ENCODE measurements around the gene HOXB6. TPM values are rescaled to one million over a fixed set of nuclear protein-coding genes. Genes with fewer than 3 reads are reported as not detected.

HOXB6 gene
- total RNA-seq, 5 donors from 2014 or later (not counting 1 experiment from before 2014, with no cell fraction given) = 0.16 to 0.33 TPM; not detected in 3

GRCh38 chr17:48605991-48606891, 1.5 kb upstream of the HOXB6 start:
- Histone ChIP-seq H3K27me3 (replicated peaks in 1 of 2; ENCODE audit: control insufficient read depth in 2 of 2, extremely low read depth in 1 of 2, insufficient read depth in 2 of 2, low read length in 1 of 2) (peaks cover 24 to 91% of the 10 kb centered on the region in 2 experiments), H3K36me3 (ENCODE audit: control insufficient read depth in 2 of 2, extremely low read depth in 1 of 2, insufficient read depth in 1 of 2, low read length in 1 of 2) (no peaks in the 10 kb centered on the region), H3K9me3 (no peaks in the 10 kb centered on the region), H3K4me1 (ENCODE audit: control insufficient read depth in 1 of 2, extremely low read depth in 1 of 2, insufficient read depth in 2 of 2, low read length in 2 of 2) (peaks cover 7 to 53% of the 10 kb centered on the region in 2 experiments), H3K27ac (ENCODE audit: low read length) (no peak overlapping the region), H3K4me3 (ENCODE audit: control insufficient read depth in 1 of 2, extremely low read depth in 1 of 2, low read length in 1 of 2) (no peak overlapping the region)
- no peak for ATAC-seq (replicated peaks in 1 of 4)
- WGBS (ENCODE audit: insufficient coverage) = 89% methylated on average over 19 of the region's 41 CpGs
- Mint-ChIP-seq H3K27ac (no peak overlapping the region), H3K4me3 (no peak overlapping the region), H3K36me3 (no peaks in the 10 kb centered on the region), H3K9me3 (no peaks in the 10 kb centered on the region), H3K4me1 (peaks cover 10 to 28% (median 18%) of the 10 kb centered on the region in 3 donors), H3K27me3 (peaks cover 69 to 86% of the 10 kb centered on the region in 2 donors)
- ChIA-PET CTCF (interaction anchor here (0.5 to 1.1 kb wide), 3 partner anchors 13 to 347 kb away, joined by 3 to 4 read pairs (median 3); partner anchors contain the start of gene HOXB5 (in 1 of the 2)), POLR2A (no interaction called here)
- DNase-seq = no peak

- no peak overlapping the region for H3K4me3 Mint-ChIP-seq
- ChIA-PET CTCF (interaction anchor here in 1 of 2 donors (0.8 to 1.2 kb wide), 2 partner anchors 9 to 12 kb away, joined by 3 to 13 read pairs; no protein-coding TSS in a partner anchor), POLR2A (no interaction called here)
- Histone ChIP-seq H3K4me1 (ENCODE audit: control insufficient read depth in 1 of 2, extremely low read depth in 1 of 2, insufficient read depth in 2 of 2, low read length in 2 of 2) (peaks cover 4 to 46% of the 10 kb centered on the region in 2 experiments), H3K27me3 (replicated peaks in 1 of 2; ENCODE audit: control insufficient read depth in 2 of 2, extremely low read depth in 1 of 2, insufficient read depth in 2 of 2, low read length in 1 of 2) (peaks cover 24 to 88% of the 10 kb centered on the region in 2 experiments), H3K27ac (ENCODE audit: low read length) (no peak overlapping the region), H3K9me3 (no peaks in the 10 kb centered on the region), H3K4me3 (ENCODE audit: control insufficient read depth in 1 of 2, extremely low read depth in 1 of 2, low read length in 1 of 2) (no peak overlapping the region), H3K36me3 (ENCODE audit: control insufficient read depth in 2 of 2, extremely low read depth in 1 of 2, insufficient read depth in 1 of 2, low read length in 1 of 2) (no peaks in the 10 kb centered on the region)
- peaks cover 4 to 21% (median 12%) of the 10 kb centered on the region in 3 donors for H3K4me1 Mint-ChIP-seq
- ATAC-seq (replicated peaks in 1 of 4) = no peak
- DNase-seq = no peak
- WGBS (ENCODE audit: insufficient coverage) = 81% methylated on average over 4 of the region's 10 CpGs
- no peaks in the 10 kb centered on the region for H3K36me3 Mint-ChIP-seq
- H3K27ac Mint-ChIP-seq = no peak overlapping the region
- H3K9me3 Mint-ChIP-seq = no peaks in the 10 kb centered on the region
- H3K27me3 Mint-ChIP-seq = peaks cover 71 to 88% of the 10 kb centered on the region in 2 donors
Measured at GRCh38 chr17:48605409-48605919, 678 bp upstream of the HOXB6 start.

GRCh38 chr17:48603959-48604769, 622 bp downstream of the HOXB6 start:
- Histone ChIP-seq H3K4me3 (ENCODE audit: control insufficient read depth in 1 of 2, extremely low read depth in 1 of 2, low read length in 1 of 2) (no peak overlapping the region), H3K27ac (ENCODE audit: low read length) (no peak overlapping the region), H3K9me3 (no peaks in the 10 kb centered on the region), H3K4me1 (ENCODE audit: control insufficient read depth in 1 of 2, extremely low read depth in 1 of 2, insufficient read depth in 2 of 2, low read length in 2 of 2) (peaks cover 4 to 36% of the 10 kb centered on the region in 2 experiments), H3K36me3 (ENCODE audit: control insufficient read depth in 2 of 2, extremely low read depth in 1 of 2, insufficient read depth in 1 of 2, low read length in 1 of 2) (no peaks in the 10 kb centered on the region), H3K27me3 (replicated peaks in 1 of 2; ENCODE audit: control insufficient read depth in 2 of 2, extremely low read depth in 1 of 2, insufficient read depth in 2 of 2, low read length in 1 of 2) (peaks cover 31 to 88% of the 10 kb centered on the region in 2 experiments)
- 47% methylated on average over 7 of the region's 21 CpGs for WGBS (ENCODE audit: insufficient coverage)
- CTCF ChIA-PET = interaction anchor here (0.6 to 1.2 kb wide), 10 partner anchors 8 to 1544 kb away, joined by 3 to 13 read pairs (median 4); no protein-coding TSS in a partner anchor
- Mint-ChIP-seq H3K9me3 (no peaks in the 10 kb centered on the region), H3K36me3 (no peaks in the 10 kb centered on the region), H3K4me1 (peaks cover 4 to 21% (median 12%) of the 10 kb centered on the region in 3 donors), H3K27ac (peak overlapping the region in 1 of 2 donors; percentile 69), H3K4me3 (peak overlapping the region in 1 of 3 donors; percentile 8), H3K27me3 (peaks cover 84 to 91% of the 10 kb centered on the region in 2 donors)
- POLR2A ChIA-PET = no interaction called here
- DNase-seq (no peak), ATAC-seq (replicated peaks in 1 of 4) (no peak)

- Histone ChIP-seq H3K27me3 (replicated peaks in 1 of 2; ENCODE audit: control insufficient read depth in 2 of 2, extremely low read depth in 1 of 2, insufficient read depth in 2 of 2, low read length in 1 of 2) (peaks cover 24 to 96% of the 10 kb centered on the region in 2 experiments), H3K9me3 (no peaks in the 10 kb centered on the region), H3K36me3 (ENCODE audit: control insufficient read depth in 2 of 2, extremely low read depth in 1 of 2, insufficient read depth in 1 of 2, low read length in 1 of 2) (no peaks in the 10 kb centered on the region), H3K4me3 (ENCODE audit: control insufficient read depth in 1 of 2, extremely low read depth in 1 of 2, low read length in 1 of 2) (peak overlapping the region in 1 of 2 donors; percentile 1), H3K27ac (ENCODE audit: low read length) (no peak overlapping the region), H3K4me1 (ENCODE audit: control insufficient read depth in 1 of 2, extremely low read depth in 1 of 2, insufficient read depth in 2 of 2, low read length in 2 of 2) (peaks cover 8 to 52% of the 10 kb centered on the region in 2 experiments)
- no peak overlapping the region for H3K4me3 Mint-ChIP-seq
- no peaks in the 10 kb centered on the region for H3K9me3 Mint-ChIP-seq
- H3K27ac Mint-ChIP-seq = no peak overlapping the region
- WGBS (ENCODE audit: insufficient coverage) = 40% methylated on average over 17 of the region's 35 CpGs
- H3K36me3 Mint-ChIP-seq = no peaks in the 10 kb centered on the region
- DNase-seq (no peak), ATAC-seq (replicated peaks in 1 of 4) (peak in 1 of 4 experiments; percentile 1)
- CTCF ChIA-PET = interaction anchor here (0.5 to 1.4 kb wide), 10 partner anchors 8 to 396 kb away, joined by 3 to 9 read pairs (median 4); partner anchors contain the start of genes HOXB3 (in 1 of the 2), HOXB8 (in 1 of the 2) and HOXB9 (in 1 of the 2)
- peaks cover 88 to 95% of the 10 kb centered on the region in 2 donors for H3K27me3 Mint-ChIP-seq
- H3K4me1 Mint-ChIP-seq = peaks cover 26 to 43% (median 31%) of the 10 kb centered on the region in 3 donors
- POLR2A ChIA-PET = interaction anchor here (0.6 to 0.7 kb wide), 3 partner anchors 21 to 409 kb away, joined by 3 to 4 read pairs (median 3); no protein-coding TSS in a partner anchor
Measured at GRCh38 chr17:48601539-48602425, 3.0 kb downstream of the HOXB6 start.

- no peak overlapping the region for H3K4me3 ChIP-seq (ENCODE audit: control insufficient read depth in 1 of 2, extremely low read depth in 1 of 2, low read length in 1 of 2)
- H3K36me3 Mint-ChIP-seq = no peaks in the 10 kb centered on the region
- H3K4me1 ChIP-seq (ENCODE audit: control insufficient read depth in 1 of 2, extremely low read depth in 1 of 2, insufficient read depth in 2 of 2, low read length in 2 of 2) = peaks cover 8 to 58% of the 10 kb centered on the region in 2 experiments
- POLR2A ChIA-PET = interaction anchor here (0.6 to 0.7 kb wide), 3 partner anchors 22 to 408 kb away, joined by 3 to 4 read pairs (median 3); no protein-coding TSS in a partner anchor
- peaks cover 89 to 96% of the 10 kb centered on the region in 2 donors for H3K27me3 Mint-ChIP-seq
- DNase-seq = no peak
- H3K4me1 Mint-ChIP-seq = peaks cover 32 to 49% (median 37%) of the 10 kb centered on the region in 3 donors
- H3K27me3 ChIP-seq (replicated peaks in 1 of 2; ENCODE audit: control insufficient read depth in 2 of 2, extremely low read depth in 1 of 2, insufficient read depth in 2 of 2, low read length in 1 of 2) = peaks cover 19 to 96% of the 10 kb centered on the region in 2 experiments
- ATAC-seq (replicated peaks in 1 of 4) = no peak
- H3K9me3 Mint-ChIP-seq = no peaks in the 10 kb centered on the region
- no peaks in the 10 kb centered on the region for H3K36me3 ChIP-seq (ENCODE audit: control insufficient read depth in 2 of 2, extremely low read depth in 1 of 2, insufficient read depth in 1 of 2, low read length in 1 of 2)
- no peak overlapping the region for H3K4me3 Mint-ChIP-seq
- no peak overlapping the region for H3K27ac ChIP-seq (ENCODE audit: low read length)
- WGBS (ENCODE audit: insufficient coverage) = no CpG with 5 or more reads among the region's 4 CpGs
- H3K9me3 ChIP-seq = no peaks in the 10 kb centered on the region
- H3K27ac Mint-ChIP-seq = peak overlapping the region in 1 of 2 donors; percentile 36
- CTCF ChIA-PET = interaction anchor here (0.6 to 1.4 kb wide), 8 partner anchors 9 to 397 kb away, joined by 3 to 9 read pairs (median 4); partner anchors contain the start of genes HOXB3 (in 1 of the 2) and HOXB8 (in 1 of the 2)
Measured at GRCh38 chr17:48601207-48601538, 3.6 kb downstream of the HOXB6 start.

Measured in T-cell (primary cell).